GOT3 (cell line): ENCODE data around the gene NLRP10.
"Not testable (repeated sequence)": the region's sequence is repeated elsewhere in the genome, so short reads cannot be mapped to it uniquely, and the experiment has no call there.

Source experiments
- DNase-seq: peaks from one replicate; lab custom pipeline; 2025; ENCODE audit warnings: mixed read lengths; lab: John Stamatoyannopoulos, UW

NLRP10 gene

GRCh38 chr11:7965386-7965785, at the start of gene NLRP10:
Gene NLRP10 (minus strand): TSS chr11:7965447. CDS start chr11:7963495, 1,952 bp downstream.
- DNase-seq = no peak

- DNase-seq = no peak
Measured at GRCh38 chr11:8013833-8014232, 48.6 kb upstream of the NLRP10 start.

GRCh38 chr11:8011981-8012444, 46.8 kb upstream of the NLRP10 start:
- DNase-seq = peak; percentile 5

- no peak for DNase-seq
Measured at GRCh38 chr11:8011371-8011770, 46.1 kb upstream of the NLRP10 start.

GRCh38 chr11:8009856-8010255, 44.6 kb upstream of the NLRP10 start:
- no peak for DNase-seq

- no peak for DNase-seq
Measured at GRCh38 chr11:8008212-8008611, 43.0 kb upstream of the NLRP10 start.

GRCh38 chr11:8006349-8006977, 41.2 kb upstream of the NLRP10 start:
- no peak for DNase-seq

- DNase-seq = no peak
Measured at GRCh38 chr11:8005556-8005955, 40.3 kb upstream of the NLRP10 start.

- no peak for DNase-seq
Measured at GRCh38 chr11:8004008-8004407, 38.8 kb upstream of the NLRP10 start.

- DNase-seq = no peak
Measured at GRCh38 chr11:8003187-8003586, 37.9 kb upstream of the NLRP10 start.

GRCh38 chr11:8002676-8003075, 37.4 kb upstream of the NLRP10 start:
- no peak for DNase-seq

GRCh38 chr11:8000390-8000789, 35.1 kb upstream of the NLRP10 start:
- DNase-seq = no peak

- no peak for DNase-seq
Measured at GRCh38 chr11:7999795-8000194, 34.5 kb upstream of the NLRP10 start.

- DNase-seq = no peak
Measured at GRCh38 chr11:7994581-7995278, 29.5 kb upstream of the NLRP10 start.

GRCh38 chr11:7987560-7987883, 22.3 kb upstream of the NLRP10 start:
- DNase-seq = not testable (repeated sequence)

GRCh38 chr11:7986768-7987559, 21.7 kb upstream of the NLRP10 start, which contains the start of gene EIF3F:
Gene EIF3F (plus strand): TSS chr11:7987337. CDS start chr11:7987353, 16 bp downstream.
- DNase-seq = peak; percentile 60

- no peak for DNase-seq
Measured at GRCh38 chr11:7983832-7984590, 18.8 kb upstream of the NLRP10 start.

GRCh38 chr11:7982582-7983119, 17.4 kb upstream of the NLRP10 start:
- no peak for DNase-seq

- no peak for DNase-seq
Measured at GRCh38 chr11:7981619-7982157, 16.4 kb upstream of the NLRP10 start.

GRCh38 chr11:7977232-7977917, 12.1 kb upstream of the NLRP10 start:
- DNase-seq = no peak

- no peak for DNase-seq
Measured at GRCh38 chr11:7974668-7975067, 9.4 kb upstream of the NLRP10 start.
